Activated CD4-positive, CD25-positive, alpha-beta regulatory T cell (primary cell): ENCODE measurements around the gene CCL17.
"Not testable (repeated sequence)": the region's sequence is repeated elsewhere in the genome, so short reads cannot be mapped to it uniquely, and the experiment has no call there.

Experiments
- DNase-seq, 4 experiments: peaks; one replicate each; lab custom pipeline; 2025; lab: John Stamatoyannopoulos, UW

CCL17 gene

DNA sequence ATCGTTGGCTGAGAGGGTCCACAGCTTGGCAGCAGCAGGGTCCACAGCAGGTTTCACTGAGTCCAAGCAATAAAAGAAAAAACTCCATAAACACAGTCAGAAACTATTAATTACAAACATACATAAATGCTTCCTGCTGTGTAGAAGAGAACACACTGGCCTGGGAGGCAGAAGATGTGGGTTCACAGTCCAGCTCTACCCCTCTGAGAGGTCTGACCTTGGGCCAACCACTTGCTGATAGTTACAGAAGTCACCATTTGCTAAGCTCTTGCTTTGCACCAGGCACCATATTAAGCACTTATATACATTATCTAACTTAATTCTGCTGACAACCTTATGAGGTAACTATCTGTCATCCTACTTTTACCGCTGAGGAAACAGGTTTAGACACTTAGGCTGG is 27.9 kb downstream of the CCL17 start:
- DNase-seq, result no peak

DNA sequence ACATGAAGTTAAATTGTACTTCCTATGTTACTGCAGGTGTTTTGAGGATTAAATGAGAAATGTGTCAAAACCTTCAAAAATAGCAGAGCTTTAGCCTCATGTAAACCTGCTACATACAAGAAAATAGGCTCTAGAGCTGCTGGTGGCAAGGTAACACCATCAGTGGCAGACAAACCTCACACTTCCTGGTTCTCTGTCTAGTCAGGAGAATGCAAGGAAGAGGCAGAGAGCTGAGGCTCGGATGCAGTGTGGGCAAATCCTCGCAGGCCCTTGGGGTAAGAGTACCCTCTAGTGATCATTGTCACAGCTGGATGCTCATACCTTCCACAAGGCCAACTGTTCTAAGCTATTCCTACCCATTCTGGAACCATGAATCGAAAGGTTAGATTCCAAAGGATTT is 28.4 kb downstream of the CCL17 start:
- no peak for DNase-seq

DNA sequence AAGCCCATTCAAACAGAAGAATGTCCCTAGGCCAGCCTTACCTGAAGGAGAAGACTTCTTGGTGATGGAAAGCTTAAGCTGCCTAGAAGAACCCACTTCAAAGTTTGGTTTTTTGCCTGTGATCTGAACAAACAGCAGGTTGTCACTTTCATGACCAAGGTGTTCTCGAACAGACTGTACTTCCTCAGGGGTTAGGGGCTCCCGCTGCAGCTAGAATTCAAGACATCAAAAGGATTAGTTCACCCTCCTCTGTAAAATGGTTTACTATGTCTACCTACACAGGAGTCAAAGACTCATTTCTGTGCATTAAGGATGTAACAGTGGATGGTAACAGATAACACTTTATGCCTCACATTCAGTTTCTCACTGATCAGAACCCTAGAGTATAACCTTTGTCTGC is 29.4 kb downstream of the CCL17 start:
- DNase-seq, result no peak

DNA sequence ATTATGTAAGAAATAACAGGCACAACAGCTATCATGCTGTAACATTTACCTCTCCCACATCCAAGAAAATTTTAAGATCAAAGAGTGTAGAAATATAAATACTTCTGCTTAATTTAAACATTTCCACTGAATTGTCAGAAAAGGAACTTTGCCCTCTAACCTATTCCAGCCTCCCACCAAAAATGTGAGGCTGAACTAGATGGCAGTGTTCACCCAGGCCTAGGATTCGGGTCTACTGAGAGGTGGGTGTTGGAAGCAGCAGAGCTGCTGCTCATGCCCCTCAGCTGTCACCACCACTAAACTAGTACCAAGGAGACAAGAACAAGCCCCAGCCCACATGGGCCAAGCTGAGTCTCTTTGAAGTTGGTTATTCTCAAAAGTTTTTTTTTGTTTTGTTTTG is 31.3 kb downstream of the CCL17 start:
- no peak for DNase-seq

DNA sequence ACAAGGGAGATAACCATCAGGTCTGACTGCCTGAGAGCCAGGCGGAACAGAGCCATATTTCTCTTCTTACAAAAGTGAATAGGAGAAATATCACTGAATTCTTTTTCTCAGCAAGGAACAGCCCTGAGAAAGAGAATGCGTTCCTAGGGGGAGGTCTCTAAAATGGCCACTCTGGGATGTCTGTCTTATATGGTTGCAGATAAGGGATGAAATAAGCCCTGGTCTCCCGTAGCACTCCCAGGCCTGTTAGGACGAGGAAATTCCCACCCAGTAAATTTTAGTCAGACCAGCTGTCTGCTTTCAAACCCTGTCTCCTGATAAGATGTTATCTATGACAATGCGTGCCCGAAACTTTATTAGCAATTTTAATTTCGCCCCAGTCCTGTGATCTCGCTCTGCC is 35.4 kb downstream of the CCL17 start:
- DNase-seq, result not testable (repeated sequence)

DNA sequence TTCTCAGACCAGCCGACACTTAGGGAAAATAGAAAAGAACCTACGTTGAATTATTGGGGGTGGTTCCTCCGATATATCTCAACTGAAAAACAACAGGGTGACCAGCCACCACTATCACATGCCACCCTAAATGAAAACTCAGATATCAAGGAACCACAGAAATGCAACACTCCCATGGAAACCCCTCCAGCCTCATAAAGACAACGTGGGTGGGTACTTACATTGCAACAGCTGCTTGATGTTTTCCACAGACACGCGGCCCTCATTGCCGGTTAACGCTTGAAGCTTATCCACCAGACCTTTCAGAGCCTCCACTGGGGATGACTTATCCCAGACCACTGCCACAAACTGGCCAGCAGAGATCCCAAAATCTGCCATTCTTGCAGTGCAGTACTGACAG is 36.0 kb downstream of the CCL17 start:
- not testable (repeated sequence) for DNase-seq

DNA sequence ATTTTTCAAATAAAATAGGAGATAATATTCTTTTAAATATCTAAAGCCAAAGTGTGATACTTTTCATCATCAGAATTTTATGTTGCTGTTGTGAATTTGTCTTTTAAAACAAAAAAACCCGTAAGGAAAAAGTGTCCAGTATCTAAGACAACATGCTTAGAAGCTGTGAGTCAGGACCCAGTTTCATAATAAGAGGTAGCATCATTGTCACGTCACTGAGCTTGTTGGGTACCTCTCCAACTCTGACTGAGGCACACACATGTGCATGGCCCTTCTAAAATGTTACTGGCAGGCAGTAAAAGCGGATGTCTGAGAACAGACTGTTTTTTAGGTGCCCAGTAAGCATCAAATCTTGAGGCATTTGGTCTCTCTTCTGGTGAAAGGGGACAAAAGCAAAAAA is 40.1 kb downstream of the CCL17 start:
- no peak for DNase-seq

DNA sequence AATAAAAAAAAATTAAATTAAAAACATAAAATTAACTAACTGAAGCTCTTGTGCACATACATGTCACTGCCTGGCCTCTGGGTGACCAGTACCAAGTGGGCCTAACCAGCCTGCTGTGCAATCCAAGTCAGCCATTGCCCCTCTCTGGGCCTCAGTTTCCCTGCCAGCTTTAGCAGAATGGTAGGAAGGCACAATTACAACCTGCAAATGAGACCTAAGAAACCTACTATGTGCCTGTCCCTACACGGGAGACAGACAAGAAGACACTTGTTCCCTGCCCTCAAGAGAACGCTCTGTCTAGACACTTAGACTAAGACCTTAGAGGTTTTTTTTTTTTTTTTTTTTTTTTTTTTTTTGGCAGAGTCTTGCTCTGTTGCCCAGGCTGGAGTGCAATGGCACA is 40.9 kb downstream of the CCL17 start:
- no peak for DNase-seq

DNA sequence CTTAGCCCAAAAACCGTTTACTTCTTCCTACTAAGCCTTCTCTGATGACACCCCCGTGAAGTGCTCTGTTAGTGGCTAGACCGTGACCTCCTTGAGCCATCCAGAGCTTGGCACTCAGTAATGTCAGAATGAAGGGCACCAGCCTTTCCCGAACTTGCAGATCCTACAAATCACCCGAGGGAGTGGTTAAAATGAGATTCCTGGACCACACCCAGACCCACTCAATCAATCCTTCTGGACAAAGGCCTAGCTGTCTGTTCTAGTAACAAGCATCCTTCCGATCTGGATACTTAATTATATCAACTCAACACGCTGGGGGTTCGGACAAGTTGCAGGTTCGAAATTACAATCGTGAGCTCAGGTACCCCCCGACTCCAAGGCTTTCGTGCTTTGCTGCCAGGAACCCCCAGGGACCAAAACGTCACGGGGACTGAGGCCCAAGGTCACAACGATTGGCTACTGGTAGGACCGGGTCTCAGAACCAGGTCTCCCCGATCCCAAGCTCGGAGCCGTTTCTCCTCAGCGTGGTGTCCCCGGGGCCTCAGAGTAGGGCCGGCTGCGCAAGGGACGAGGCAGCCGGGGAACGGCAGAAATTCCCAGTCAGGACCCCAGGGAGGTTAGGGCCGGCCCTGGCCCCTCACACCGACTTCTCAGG is 42.1 kb downstream of the CCL17 start:
- DNase-seq, result peak in 1 of 4 experiments; percentile 18

DNA sequence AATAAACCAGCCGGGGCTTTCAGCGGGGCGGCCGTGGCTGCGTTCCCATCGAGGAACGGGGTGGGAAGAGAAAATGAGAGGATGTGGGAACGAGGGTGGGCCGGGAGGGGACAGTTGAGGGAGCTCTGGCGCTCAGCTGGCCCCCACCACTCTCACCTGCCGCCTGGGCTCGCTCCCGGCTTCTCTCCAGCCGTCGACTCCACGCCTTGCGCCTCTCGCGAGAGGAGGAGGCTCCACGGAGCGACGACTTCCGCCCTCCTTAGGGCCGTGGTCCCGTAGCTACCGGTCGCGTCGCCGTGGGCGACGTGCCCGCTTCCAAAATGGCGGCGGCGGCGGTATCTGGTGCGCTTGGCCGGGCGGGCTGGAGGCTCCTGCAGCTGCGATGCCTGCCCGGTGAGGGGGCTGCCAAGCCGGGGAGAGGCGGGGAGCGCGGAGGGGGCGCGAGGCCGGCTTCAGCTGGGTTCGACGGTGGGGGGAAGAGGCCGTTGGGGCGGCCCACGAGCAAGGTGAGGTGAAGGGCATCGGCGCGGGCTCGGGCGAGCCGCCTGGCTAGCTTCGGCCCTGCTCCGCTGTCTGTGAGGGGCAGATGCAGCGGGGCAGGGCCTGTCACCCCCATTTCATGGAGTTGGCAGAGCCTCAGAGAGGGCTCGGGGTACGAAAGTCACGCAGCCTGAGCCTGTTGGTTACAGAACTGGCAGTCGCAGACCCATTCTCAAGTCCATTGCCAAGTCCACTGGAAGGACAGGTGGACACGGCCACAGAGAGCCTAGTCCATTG is 42.8 kb downstream of the CCL17 start, which contains the start of the genes CIAPIN1 and COQ9:
TSS of gene CIAPIN1 (minus strand) at position 200 of the 777 bp plus-strand sequence. CDS start 6,457 bp downstream, outside the sequence.
TSS of gene COQ9 (plus strand) at position 294 of the 777 bp plus-strand sequence. CDS start at position 321, 27 bp downstream.
- peak; percentile 77 to 88 (median 84) for DNase-seq

DNA sequence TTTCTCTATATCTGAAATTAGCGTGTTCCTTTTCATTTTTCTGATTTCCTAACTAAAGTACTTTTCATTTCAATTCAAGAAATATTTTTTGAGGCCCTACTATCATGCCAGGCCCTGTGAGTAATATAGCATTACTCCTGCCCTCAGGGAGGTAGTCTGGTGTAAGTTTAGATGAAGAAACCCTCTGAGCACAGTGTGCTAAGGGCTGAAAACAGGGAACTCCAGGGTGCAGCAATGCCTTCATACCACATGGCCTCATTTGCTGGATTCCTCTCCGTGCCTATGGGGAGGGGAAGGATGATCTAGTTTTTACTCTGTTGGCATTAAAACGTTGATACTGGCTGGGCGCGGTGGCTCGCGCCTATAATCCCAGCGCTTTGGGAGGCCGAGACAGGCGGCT is 47.5 kb downstream of the CCL17 start:
- no peak for DNase-seq

DNA sequence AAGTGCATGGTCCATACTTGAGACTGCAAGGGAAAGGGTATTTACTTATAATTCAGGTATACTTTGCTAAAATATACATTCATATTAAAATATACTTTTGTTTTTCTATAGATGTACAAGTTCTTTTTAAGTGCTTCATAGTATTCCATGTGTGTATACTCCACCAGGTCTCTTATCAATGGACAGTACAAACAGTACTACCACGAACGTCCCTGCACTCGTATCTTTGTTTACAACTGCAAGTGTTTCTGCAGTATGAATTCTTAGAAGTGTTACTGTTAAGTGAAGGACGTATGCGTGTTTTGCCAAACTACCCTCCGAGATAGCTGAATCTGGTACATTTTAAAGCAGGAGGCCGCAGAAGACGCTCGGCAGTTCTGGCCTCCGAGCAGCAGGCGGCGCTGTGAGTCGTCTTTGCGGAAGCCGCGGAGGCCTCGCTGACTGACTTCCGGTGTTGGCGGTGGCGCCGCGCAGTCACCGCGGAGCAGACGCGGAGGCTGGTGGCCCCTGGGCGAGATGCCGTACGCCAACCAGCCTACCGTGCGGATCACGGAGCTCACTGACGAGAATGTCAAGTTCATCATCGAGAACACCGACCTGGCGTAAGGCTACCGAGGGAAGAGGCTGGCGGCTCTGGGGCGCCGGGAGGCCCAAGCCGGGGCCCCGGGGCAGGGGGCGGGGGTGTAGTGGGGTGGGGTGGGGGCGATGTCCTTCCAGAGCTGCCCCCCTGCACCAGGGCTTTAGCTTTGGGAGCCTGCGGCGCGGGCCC is 57.8 kb downstream of the CCL17 start, which contains the start of gene POLR2C:
TSS of gene POLR2C (plus strand) at position 471 of the 769 bp plus-strand sequence. CDS start at position 517, 46 bp downstream.
- peak; percentile 85 to 92 (median 89) for DNase-seq

DNA sequence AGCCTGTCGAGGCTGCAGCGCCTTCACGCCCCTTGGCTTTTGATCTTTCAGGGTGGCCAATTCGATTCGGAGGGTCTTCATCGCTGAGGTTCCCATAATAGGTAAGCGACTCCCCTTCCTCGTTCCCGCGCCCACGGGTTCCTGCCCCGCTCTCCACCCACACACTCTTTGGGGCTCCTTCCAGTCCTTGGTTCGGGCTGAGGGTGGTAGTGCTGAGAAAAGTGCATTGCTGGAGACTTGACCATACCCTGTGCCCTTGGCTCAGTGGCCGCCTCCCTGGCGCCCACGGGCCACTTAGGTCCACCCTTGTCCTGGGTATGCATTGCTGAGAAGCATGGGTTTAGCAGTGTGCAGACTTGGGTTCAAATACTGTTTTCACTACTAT is 58.4 kb downstream of the CCL17 start:
- no peak for DNase-seq

DNA sequence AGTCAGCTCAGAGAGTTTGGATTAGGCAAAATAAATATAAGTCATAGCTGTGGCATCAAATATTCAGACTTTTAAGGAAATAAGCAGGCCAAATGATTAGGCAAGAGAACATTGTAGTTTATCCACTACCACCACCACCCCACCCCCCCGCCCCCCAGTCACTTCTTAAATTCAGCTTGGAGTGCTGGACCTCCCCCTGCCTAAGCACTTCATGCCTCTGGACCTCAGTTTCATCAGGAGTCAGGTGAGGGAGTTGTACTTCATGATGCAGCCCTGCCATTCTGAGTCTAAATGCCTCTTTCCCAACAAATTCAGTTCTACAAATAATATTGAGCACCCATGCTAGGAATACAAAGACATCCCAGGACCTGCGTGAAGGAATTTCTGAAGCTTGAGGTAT is 60.0 kb downstream of the CCL17 start:
- DNase-seq, result no peak
